MM.1S (cell line): ENCODE measurements around the gene TBL1XR1.
"Not testable (repeated sequence)": the region's sequence is repeated elsewhere in the genome, so short reads cannot be mapped to it uniquely, and the experiment has no call there.

Experiments used
- DNase-seq: peaks from one replicate; pipeline ENCODE4 v3.0.0-alpha.2; 2015
- H2AFZ ChIP-seq: fragments of 300-600 bp; sonication (generic); 2 replicates; pipeline ENCODE4 v1.6.0; 2016; ENCODE audit warnings: antibody characterized with exemption, low read length
- H3F3A ChIP-seq: fragments of 300-600 bp; sonication (generic); 2 replicates; pipeline ENCODE4 v1.6.1; 2016; ENCODE audit warnings: mild to moderate bottlenecking, antibody characterized with exemption, low read length, moderate library complexity, mixed read lengths; ENCODE audit not compliant: insufficient read depth
- H3K27ac ChIP-seq: fragments of 300-600 bp; sonication (generic); 2 replicates; pipeline ENCODE4 v1.5.1; 2016; ENCODE audit warnings: mild to moderate bottlenecking, low read length
- H3K27me3 ChIP-seq: fragments of 300-600 bp; sonication (generic); replicated peaks from 2 replicates; pipeline ENCODE4 v1.6.0; 2016; ENCODE audit warnings: low read length; ENCODE audit not compliant: insufficient read depth
- H3K36me3 ChIP-seq: fragments of 300-600 bp; sonication (generic); replicated peaks from 2 replicates; pipeline ENCODE4 v1.6.1; 2016; ENCODE audit warnings: mild to moderate bottlenecking, low read length, mixed read lengths; ENCODE audit not compliant: insufficient read depth
- H3K4me1 ChIP-seq: fragments of 300-600 bp; sonication (generic); 2 replicates; pipeline ENCODE4 v1.6.1; 2016; ENCODE audit warnings: low read length, mixed read lengths
- H3K4me2 ChIP-seq: fragments of 300-600 bp; sonication (generic); 2 replicates; pipeline ENCODE4 v1.6.0; 2016; ENCODE audit warnings: low read depth, low read length
- H3K4me3 ChIP-seq: fragments of 300-600 bp; sonication (generic); 2 replicates; pipeline ENCODE4 v1.5.1; 2016; ENCODE audit warnings: low read length, mixed read lengths
- H3K79me2 ChIP-seq: fragments of 300-600 bp; sonication (generic); 2 replicates; pipeline ENCODE4 v1.6.1; 2016; ENCODE audit warnings: mixed run types, low read length, mixed read lengths
- H3K9ac ChIP-seq: fragments of 300-600 bp; sonication (generic); 2 replicates; pipeline ENCODE4 v1.6.1; 2016; ENCODE audit warnings: low read length, mixed read lengths
- H3K9me2 ChIP-seq: fragments of 300-600 bp; sonication (generic); replicated peaks from 2 replicates; pipeline ENCODE4 v1.6.1; 2016; ENCODE audit warnings: mild to moderate bottlenecking, low read length, mixed read lengths; ENCODE audit not compliant: insufficient read depth
- H3K9me3 ChIP-seq: fragments of 300-600 bp; sonication (generic); replicated peaks from 2 replicates; pipeline ENCODE4 v1.6.1; 2016; ENCODE audit warnings: mild to moderate bottlenecking, low read length, mixed read lengths; ENCODE audit not compliant: insufficient read depth
- H4K20me1 ChIP-seq: fragments of 300-600 bp; sonication (generic); 2 replicates; pipeline ENCODE4 v1.6.1; 2016; ENCODE audit warnings: mild to moderate bottlenecking, low read length, moderate library complexity, mixed read lengths; ENCODE audit not compliant: insufficient read depth
- EZH2 ChIP-seq: fragments of 300-600 bp; sonication (generic); optimal IDR thresholded peaks from 2 replicates; pipeline ENCODE3; 2017; ENCODE audit warnings: low read depth, mild to moderate bottlenecking, antibody characterized with exemption, low read length, mixed read lengths
- EZH2phosphoT487 ChIP-seq: fragments of 300-600 bp; sonication (generic); IDR thresholded peaks from 2 replicates; pipeline ENCODE4 v1.6.1; 2018; ENCODE audit warnings: antibody characterized with exemption, low read length
- TF ChIP-seq, protein P1 (sequence below): fragments of 300-600 bp; sonication (generic); IDR thresholded peaks from 2 replicates; pipeline ENCODE4 v1.5.1; 2016; ENCODE audit warnings: antibody characterized with exemption, low read length, mixed read lengths

Gene TBL1XR1

DNA sequence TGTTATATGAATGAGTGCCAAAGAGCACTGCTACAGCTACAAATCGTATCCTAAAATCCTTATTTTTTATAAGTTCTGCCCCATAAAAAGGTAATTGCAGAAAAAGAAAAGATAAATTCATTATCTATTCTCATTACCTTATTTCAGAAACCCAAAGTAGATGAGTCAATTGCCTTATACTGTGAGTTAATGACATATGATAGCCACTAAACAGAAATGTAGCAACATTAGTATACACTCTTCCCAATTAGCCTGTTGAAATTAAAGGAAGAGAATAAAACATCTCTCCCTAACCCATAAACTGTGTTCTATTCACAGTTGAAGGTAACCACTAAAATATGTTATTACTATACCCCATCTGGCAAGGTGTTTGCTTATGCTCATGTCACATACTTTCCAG lies 11.0 kb downstream of the TBL1XR1 start:
- Histone ChIP-seq H3K4me3 (no peak overlapping the region), H3K4me1 (peaks cover 24% of the 10 kb centered on the region), H3K9me2 (no peaks in the 10 kb centered on the region), H3K9ac (no peak overlapping the region), H3F3A (peaks cover 14% of the 10 kb centered on the region), H2AFZ (no peak overlapping the region), H3K27ac (no peak overlapping the region), H3K36me3 (no peaks in the 10 kb centered on the region; the same call in 1 of the 2 replicates), H3K4me2 (0 out of 2 replicates have a peak overlapping the region, but pooled peaks have one; percentile 2), H3K27me3 (no peaks in the 10 kb centered on the region), H4K20me1 (peaks cover 92% of the 10 kb centered on the region), H3K79me2 (peaks cover 100% of the 10 kb centered on the region), H3K9me3 (no peaks in the 10 kb centered on the region)
- TF ChIP-seq, protein P1, sequence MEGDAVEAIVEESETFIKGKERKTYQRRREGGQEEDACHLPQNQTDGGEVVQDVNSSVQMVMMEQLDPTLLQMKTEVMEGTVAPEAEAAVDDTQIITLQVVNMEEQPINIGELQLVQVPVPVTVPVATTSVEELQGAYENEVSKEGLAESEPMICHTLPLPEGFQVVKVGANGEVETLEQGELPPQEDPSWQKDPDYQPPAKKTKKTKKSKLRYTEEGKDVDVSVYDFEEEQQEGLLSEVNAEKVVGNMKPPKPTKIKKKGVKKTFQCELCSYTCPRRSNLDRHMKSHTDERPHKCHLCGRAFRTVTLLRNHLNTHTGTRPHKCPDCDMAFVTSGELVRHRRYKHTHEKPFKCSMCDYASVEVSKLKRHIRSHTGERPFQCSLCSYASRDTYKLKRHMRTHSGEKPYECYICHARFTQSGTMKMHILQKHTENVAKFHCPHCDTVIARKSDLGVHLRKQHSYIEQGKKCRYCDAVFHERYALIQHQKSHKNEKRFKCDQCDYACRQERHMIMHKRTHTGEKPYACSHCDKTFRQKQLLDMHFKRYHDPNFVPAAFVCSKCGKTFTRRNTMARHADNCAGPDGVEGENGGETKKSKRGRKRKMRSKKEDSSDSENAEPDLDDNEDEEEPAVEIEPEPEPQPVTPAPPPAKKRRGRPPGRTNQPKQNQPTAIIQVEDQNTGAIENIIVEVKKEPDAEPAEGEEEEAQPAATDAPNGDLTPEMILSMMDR: no peak
- TF ChIP-seq EZH2 (no peak), EZH2phosphoT487 (no peak)
- DNase-seq: no peak

DNA sequence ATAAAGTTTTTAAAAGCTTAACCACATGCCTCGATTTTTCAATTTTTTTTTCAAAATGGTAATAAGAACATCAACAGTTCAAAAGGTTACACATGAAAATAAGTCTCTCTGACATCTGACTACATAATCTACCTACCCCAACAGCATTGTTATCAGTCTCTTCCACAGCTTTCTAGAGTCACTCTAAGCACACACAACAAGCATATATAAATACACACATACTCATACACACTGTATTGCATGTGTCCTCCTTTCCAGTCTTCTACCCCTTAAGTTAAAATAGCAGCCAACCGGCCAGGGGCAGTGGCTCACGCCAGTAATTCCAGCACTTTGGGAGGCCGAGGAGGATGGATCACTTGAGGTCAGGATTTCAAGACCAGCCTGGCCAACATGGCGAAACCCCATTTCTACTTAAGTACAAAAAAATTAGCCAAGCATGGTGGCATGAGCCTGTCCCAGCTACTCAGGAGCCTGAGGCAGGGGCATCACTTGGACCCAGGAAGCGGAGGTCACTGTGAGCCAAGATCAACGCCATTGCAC lies 12.2 kb downstream of the TBL1XR1 start:
- H3K4me1 ChIP-seq: peaks cover 18% of the 10 kb centered on the region
- H3K27me3 ChIP-seq: no peaks in the 10 kb centered on the region
- H3K27ac ChIP-seq: peak overlapping the region; percentile 1; the same call in 1 of the 2 replicates
- no peak for DNase-seq
- H4K20me1 ChIP-seq: peaks cover 92% of the 10 kb centered on the region
- no peak overlapping the region for H3K9ac ChIP-seq
- H2AFZ ChIP-seq: no peak overlapping the region
- 0 out of 2 replicates have a peak overlapping the region, but pooled peaks have one; percentile 4 for H3K4me2 ChIP-seq
- H3K79me2 ChIP-seq: peaks cover 100% of the 10 kb centered on the region
- H3K9me2 ChIP-seq: no peaks in the 10 kb centered on the region
- no peaks in the 10 kb centered on the region for H3K9me3 ChIP-seq
- TF ChIP-seq EZH2phosphoT487 (no peak), EZH2 (no peak)
- TF ChIP-seq, protein P1: no peak
- H3K4me3 ChIP-seq: no peak overlapping the region
- peaks cover 13% of the 10 kb centered on the region; the same call in 1 of the 2 replicates for H3F3A ChIP-seq
- no peaks in the 10 kb centered on the region; the same call in 1 of the 2 replicates for H3K36me3 ChIP-seq

DNA sequence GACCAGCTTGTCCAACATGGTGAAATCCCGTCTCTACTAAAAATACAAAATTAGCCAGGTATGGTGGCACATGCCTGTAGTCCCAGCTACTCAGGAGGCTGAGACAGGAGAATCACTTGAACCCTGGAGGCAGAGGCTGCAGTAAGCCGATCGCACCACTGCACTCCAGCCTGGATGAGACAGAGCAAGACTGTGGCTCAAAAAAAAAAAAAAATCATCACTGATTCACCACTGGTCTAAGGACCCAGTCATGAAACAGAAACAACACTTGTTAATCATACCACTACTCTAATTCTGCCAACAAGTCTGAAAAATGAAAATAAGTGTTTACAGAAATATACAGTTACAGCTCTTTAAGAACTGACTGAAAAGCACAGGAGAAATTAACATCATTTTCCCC lies 12.7 kb downstream of the TBL1XR1 start:
- H2AFZ ChIP-seq, H3K4me2 ChIP-seq, H3K9me3 ChIP-seq, H3K4me3 ChIP-seq, H3K36me3 ChIP-seq, H3K9ac ChIP-seq, H3K9me2 ChIP-seq, H3K27me3 ChIP-seq: not testable (repeated sequence)
- Histone ChIP-seq H3F3A (peaks cover 13% of the 10 kb centered on the region; the same call in 1 of the 2 replicates), H3K4me1 (peaks cover 18% of the 10 kb centered on the region), H4K20me1 (peaks cover 94% of the 10 kb centered on the region), H3K27ac (peak overlapping the region; percentile 1; the same call in 1 of the 2 replicates), H3K79me2 (peaks cover 100% of the 10 kb centered on the region)
- peak; percentile 41 for DNase-seq

DNA sequence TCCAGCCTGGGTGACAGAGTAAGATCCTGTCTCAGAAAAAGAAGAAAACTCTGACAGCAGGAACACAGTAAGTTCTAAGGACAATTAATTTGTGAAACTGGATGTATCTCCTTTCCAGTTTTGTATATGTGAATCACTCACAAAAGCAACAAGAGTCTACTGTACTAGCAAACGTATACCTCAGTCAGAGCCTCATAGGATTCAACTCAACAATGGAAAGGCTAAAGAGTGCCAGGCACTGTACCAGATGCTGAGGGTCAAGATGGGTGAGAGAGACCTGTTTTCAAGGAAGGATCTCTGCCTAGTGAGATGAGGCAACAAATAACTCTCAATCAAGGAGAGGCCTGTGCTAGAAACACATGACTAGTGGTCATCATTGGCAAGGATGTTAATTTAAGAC lies 14.9 kb downstream of the TBL1XR1 start:
- Histone ChIP-seq H3F3A (peaks cover 15% of the 10 kb centered on the region; the same call in 1 of the 2 replicates), H2AFZ (no peak overlapping the region), H3K4me3 (no peak overlapping the region), H3K4me1 (peaks cover 18% of the 10 kb centered on the region), H3K36me3 (no peaks in the 10 kb centered on the region; the same call in 1 of the 2 replicates), H3K27me3 (no peaks in the 10 kb centered on the region), H3K9me3 (no peaks in the 10 kb centered on the region), H3K27ac (no peak overlapping the region), H3K4me2 (no peak overlapping the region), H3K9ac (no peak overlapping the region), H3K9me2 (no peaks in the 10 kb centered on the region), H4K20me1 (peaks cover 99% of the 10 kb centered on the region), H3K79me2 (peaks cover 100% of the 10 kb centered on the region)
- no peak for DNase-seq
- TF ChIP-seq EZH2phosphoT487: no peak
- no peak for TF ChIP-seq EZH2
- TF ChIP-seq, protein P1: no peak
